ENCODE measurements around the gene TBC1D7.

The TBC1D7 gene

GRCh38 chr6:13285705-13286104, 42.6 kb downstream of the TBC1D7 start:
- Histone ChIP-seq H3K36me3 (ENCODE audit: control insufficient read depth in 2 of 2, insufficient read depth in 2 of 2, low read length in 2 of 2) (peaks cover 2 to 16% of the 10 kb centered on the region in 2 donors), H3K9me3 (ENCODE audit: control insufficient read depth in 2 of 2, low read length in 2 of 2) (peaks cover 0 to 5% of the 10 kb centered on the region in 2 donors), H3K27ac (ENCODE audit: low read depth in 2 of 2, low read length in 2 of 2) (no peak overlapping the region), H3K4me3 (ENCODE audit: low read length in 2 of 2) (no peak overlapping the region), H3K27me3 (ENCODE audit: control insufficient read depth in 2 of 2, insufficient read depth in 2 of 2, low read length in 2 of 2) (no peaks in the 10 kb centered on the region), H3K4me1 (ENCODE audit: control insufficient read depth in 2 of 2, insufficient read depth in 2 of 2, low read length in 2 of 2) (peaks cover 0 to 2% of the 10 kb centered on the region in 2 donors), H3K9ac (ENCODE audit: low read depth in 1 of 2, low read length in 2 of 2) (no peak overlapping the region)

GRCh38 chr6:13284646-13285045, 43.7 kb downstream of the TBC1D7 start:
- Histone ChIP-seq H3K36me3 (ENCODE audit: control insufficient read depth in 2 of 2, insufficient read depth in 2 of 2, low read length in 2 of 2) (peaks cover 2 to 16% of the 10 kb centered on the region in 2 donors), H3K4me1 (ENCODE audit: control insufficient read depth in 2 of 2, insufficient read depth in 2 of 2, low read length in 2 of 2) (peaks cover 0 to 2% of the 10 kb centered on the region in 2 donors), H3K4me3 (ENCODE audit: low read length in 2 of 2) (no peak overlapping the region), H3K9me3 (ENCODE audit: control insufficient read depth in 2 of 2, low read length in 2 of 2) (peaks cover 0 to 5% of the 10 kb centered on the region in 2 donors), H3K9ac (ENCODE audit: low read depth in 1 of 2, low read length in 2 of 2) (no peak overlapping the region), H3K27ac (ENCODE audit: low read depth in 2 of 2, low read length in 2 of 2) (no peak overlapping the region), H3K27me3 (ENCODE audit: control insufficient read depth in 2 of 2, insufficient read depth in 2 of 2, low read length in 2 of 2) (no peaks in the 10 kb centered on the region)

- Histone ChIP-seq H3K4me1 (ENCODE audit: control insufficient read depth in 2 of 2, insufficient read depth in 2 of 2, low read length in 2 of 2) (peaks cover 0 to 2% of the 10 kb centered on the region in 2 donors), H3K27ac (ENCODE audit: low read depth in 2 of 2, low read length in 2 of 2) (no peak overlapping the region), H3K27me3 (ENCODE audit: control insufficient read depth in 2 of 2, insufficient read depth in 2 of 2, low read length in 2 of 2) (no peaks in the 10 kb centered on the region), H3K4me3 (ENCODE audit: low read length in 2 of 2) (no peak overlapping the region), H3K9me3 (ENCODE audit: control insufficient read depth in 2 of 2, low read length in 2 of 2) (peaks cover 0 to 5% of the 10 kb centered on the region in 2 donors), H3K9ac (ENCODE audit: low read depth in 1 of 2, low read length in 2 of 2) (no peak overlapping the region), H3K36me3 (ENCODE audit: control insufficient read depth in 2 of 2, insufficient read depth in 2 of 2, low read length in 2 of 2) (peaks cover 2 to 11% of the 10 kb centered on the region in 2 donors)
These were observed 45.0 kb downstream of the TBC1D7 start for GRCh38 chr6:13283331-13283730.

- Histone ChIP-seq H3K36me3 (ENCODE audit: control insufficient read depth in 2 of 2, insufficient read depth in 2 of 2, low read length in 2 of 2) (peaks cover 2 to 8% of the 10 kb centered on the region in 2 donors), H3K4me1 (ENCODE audit: control insufficient read depth in 2 of 2, insufficient read depth in 2 of 2, low read length in 2 of 2) (peaks cover 0 to 2% of the 10 kb centered on the region in 2 donors), H3K27me3 (ENCODE audit: control insufficient read depth in 2 of 2, insufficient read depth in 2 of 2, low read length in 2 of 2) (no peaks in the 10 kb centered on the region), H3K9me3 (ENCODE audit: control insufficient read depth in 2 of 2, low read length in 2 of 2) (peaks cover 0 to 3% of the 10 kb centered on the region in 2 donors), H3K4me3 (ENCODE audit: low read length in 2 of 2) (no peak overlapping the region), H3K27ac (ENCODE audit: low read depth in 2 of 2, low read length in 2 of 2) (no peak overlapping the region), H3K9ac (ENCODE audit: low read depth in 1 of 2, low read length in 2 of 2) (no peak overlapping the region)
These were observed 45.8 kb downstream of the TBC1D7 start for GRCh38 chr6:13282393-13283069.

- Histone ChIP-seq H3K27ac (ENCODE audit: low read depth in 2 of 2, low read length in 2 of 2) (no peak overlapping the region), H3K27me3 (ENCODE audit: control insufficient read depth in 2 of 2, insufficient read depth in 2 of 2, low read length in 2 of 2) (no peaks in the 10 kb centered on the region), H3K9me3 (ENCODE audit: control insufficient read depth in 2 of 2, low read length in 2 of 2) (no peaks in the 10 kb centered on the region), H3K36me3 (ENCODE audit: control insufficient read depth in 2 of 2, insufficient read depth in 2 of 2, low read length in 2 of 2) (peaks cover 0 to 2% of the 10 kb centered on the region in 2 donors), H3K4me1 (ENCODE audit: control insufficient read depth in 2 of 2, insufficient read depth in 2 of 2, low read length in 2 of 2) (peaks cover 0 to 2% of the 10 kb centered on the region in 2 donors), H3K4me3 (ENCODE audit: low read length in 2 of 2) (no peak overlapping the region), H3K9ac (ENCODE audit: low read depth in 1 of 2, low read length in 2 of 2) (no peak overlapping the region)
These were observed 46.7 kb downstream of the TBC1D7 start for GRCh38 chr6:13281686-13282085.

- Histone ChIP-seq H3K4me1 (ENCODE audit: control insufficient read depth in 2 of 2, insufficient read depth in 2 of 2, low read length in 2 of 2) (no peaks in the 10 kb centered on the region), H3K36me3 (ENCODE audit: control insufficient read depth in 2 of 2, insufficient read depth in 2 of 2, low read length in 2 of 2) (no peaks in the 10 kb centered on the region), H3K9ac (ENCODE audit: low read depth in 1 of 2, low read length in 2 of 2) (no peak overlapping the region), H3K9me3 (ENCODE audit: control insufficient read depth in 2 of 2, low read length in 2 of 2) (no peaks in the 10 kb centered on the region), H3K27me3 (ENCODE audit: control insufficient read depth in 2 of 2, insufficient read depth in 2 of 2, low read length in 2 of 2) (no peaks in the 10 kb centered on the region), H3K27ac (ENCODE audit: low read depth in 2 of 2, low read length in 2 of 2) (no peak overlapping the region), H3K4me3 (ENCODE audit: low read length in 2 of 2) (no peak overlapping the region)
These were observed 48.1 kb downstream of the TBC1D7 start for GRCh38 chr6:13280254-13280653.

GRCh38 chr6:13278991-13279390, 49.3 kb downstream of the TBC1D7 start:
- no peaks in the 10 kb centered on the region for H3K4me1 ChIP-seq (ENCODE audit: control insufficient read depth in 2 of 2, insufficient read depth in 2 of 2, low read length in 2 of 2)
- H3K27me3 ChIP-seq (ENCODE audit: control insufficient read depth in 2 of 2, insufficient read depth in 2 of 2, low read length in 2 of 2) = no peaks in the 10 kb centered on the region
- no peaks in the 10 kb centered on the region for H3K36me3 ChIP-seq (ENCODE audit: control insufficient read depth in 2 of 2, insufficient read depth in 2 of 2, low read length in 2 of 2)
- H3K9me3 ChIP-seq (ENCODE audit: control insufficient read depth in 2 of 2, low read length in 2 of 2) = no peaks in the 10 kb centered on the region
- H3K4me3 ChIP-seq (ENCODE audit: low read length in 2 of 2) = no peak overlapping the region
- H3K27ac ChIP-seq (ENCODE audit: low read depth in 2 of 2, low read length in 2 of 2) = no peak overlapping the region
- H3K9ac ChIP-seq (ENCODE audit: low read depth in 1 of 2, low read length in 2 of 2) = no peak overlapping the region

- Histone ChIP-seq H3K27ac (ENCODE audit: low read depth in 2 of 2, low read length in 2 of 2) (no peak overlapping the region), H3K9me3 (ENCODE audit: control insufficient read depth in 2 of 2, low read length in 2 of 2) (no peaks in the 10 kb centered on the region), H3K36me3 (ENCODE audit: control insufficient read depth in 2 of 2, insufficient read depth in 2 of 2, low read length in 2 of 2) (no peaks in the 10 kb centered on the region), H3K27me3 (ENCODE audit: control insufficient read depth in 2 of 2, insufficient read depth in 2 of 2, low read length in 2 of 2) (no peaks in the 10 kb centered on the region), H3K4me3 (ENCODE audit: low read length in 2 of 2) (no peak overlapping the region), H3K9ac (ENCODE audit: low read depth in 1 of 2, low read length in 2 of 2) (no peak overlapping the region), H3K4me1 (ENCODE audit: control insufficient read depth in 2 of 2, insufficient read depth in 2 of 2, low read length in 2 of 2) (no peaks in the 10 kb centered on the region)
These were observed 50.2 kb downstream of the TBC1D7 start for GRCh38 chr6:13278164-13278563.

- no peak overlapping the region for H3K9ac ChIP-seq (ENCODE audit: low read depth in 1 of 2, low read length in 2 of 2)
- no peaks in the 10 kb centered on the region for H3K9me3 ChIP-seq (ENCODE audit: control insufficient read depth in 2 of 2, low read length in 2 of 2)
- H3K36me3 ChIP-seq (ENCODE audit: control insufficient read depth in 2 of 2, insufficient read depth in 2 of 2, low read length in 2 of 2) = no peaks in the 10 kb centered on the region
- no peaks in the 10 kb centered on the region for H3K4me1 ChIP-seq (ENCODE audit: control insufficient read depth in 2 of 2, insufficient read depth in 2 of 2, low read length in 2 of 2)
- H3K27ac ChIP-seq (ENCODE audit: low read depth in 2 of 2, low read length in 2 of 2) = no peak overlapping the region
- H3K4me3 ChIP-seq (ENCODE audit: low read length in 2 of 2) = no peak overlapping the region
- no peaks in the 10 kb centered on the region for H3K27me3 ChIP-seq (ENCODE audit: control insufficient read depth in 2 of 2, insufficient read depth in 2 of 2, low read length in 2 of 2)
These were observed 51.1 kb downstream of the TBC1D7 start for GRCh38 chr6:13277231-13277630.

GRCh38 chr6:13275435-13275989, 52.8 kb downstream of the TBC1D7 start:
- Histone ChIP-seq H3K4me1 (ENCODE audit: control insufficient read depth in 2 of 2, insufficient read depth in 2 of 2, low read length in 2 of 2) (no peaks in the 10 kb centered on the region), H3K9me3 (ENCODE audit: control insufficient read depth in 2 of 2, low read length in 2 of 2) (no peaks in the 10 kb centered on the region), H3K27ac (ENCODE audit: low read depth in 2 of 2, low read length in 2 of 2) (no peak overlapping the region), H3K36me3 (ENCODE audit: control insufficient read depth in 2 of 2, insufficient read depth in 2 of 2, low read length in 2 of 2) (no peaks in the 10 kb centered on the region), H3K9ac (ENCODE audit: low read depth in 1 of 2, low read length in 2 of 2) (no peak overlapping the region), H3K27me3 (ENCODE audit: control insufficient read depth in 2 of 2, insufficient read depth in 2 of 2, low read length in 2 of 2) (no peaks in the 10 kb centered on the region), H3K4me3 (ENCODE audit: low read length in 2 of 2) (peak overlapping the region in 1 of 2 donors; percentile 16)

Data from mucosa of rectum (tissue), 2 donors.